Right atrium auricular region (tissue), 2 donors: Measurements from ENCODE around the gene PIPOX. TPM values are rescaled to one million over a fixed set of nuclear protein-coding genes. Genes with fewer than 3 reads are reported as not detected.

Source experiments
- DNase-seq: peaks from one replicate; pipeline ENCODE4 v3.0.0-alpha.2; 2019; ENCODE audit warnings: low spot score
- H3K27ac ChIP-seq, 2 donors: fragments of 200-600 bp; sonication (generic); 1 replicate in 1 of 2; 2 replicates in 1 of 2; pipeline ENCODE4 v1.5.1; 2016 to 2019
- H3K27me3 ChIP-seq, 2 donors: fragments of 200-600 bp; sonication (generic); one replicate each; pipeline versions ENCODE4 v1.5.1 to v1.6.0; 2017 to 2019
- H3K36me3 ChIP-seq: fragments of 200-600 bp; sonication (generic); one replicate; pipeline ENCODE4 v1.5.1; 2016
- H3K4me1 ChIP-seq, 2 donors: fragments of 200-600 bp; sonication (generic); one replicate each; pipeline versions ENCODE4 v1.5.1 to v1.6.0; 2017 to 2019
- H3K4me3 ChIP-seq, 2 donors: fragments of 200-600 bp; sonication (generic); 1 replicate in 1 of 2; 2 replicates in 1 of 2; pipeline ENCODE4 v1.5.1; 2017 to 2019; ENCODE audit warnings: mild to moderate bottlenecking in 1 of 2, moderate library complexity in 1 of 2
- H3K9me3 ChIP-seq, 2 donors: fragments of 200-600 bp; sonication (generic); one replicate each; pipeline ENCODE4 v1.5.1; 2019
- total RNA-seq, 2 donors: library from RNA; depleted of rRNA; stranded (reverse); fragments of >200 nt; gene quantifications; one replicate each; pipeline ENCODE4 v1.1.0, GENCODE V29; 2016
- TF ChIP-seq, protein P1 (sequence below), 2 donors: fragments of 200-600 bp; sonication (generic); IDR thresholded peaks; one replicate each; pipeline ENCODE4 v1.5.1; 2019; ENCODE audit warnings: antibody characterized with exemption in 2 of 2

The PIPOX gene
- total RNA-seq, 2 donors from 2014 or later = 0.37 to 0.79 TPM

DNA sequence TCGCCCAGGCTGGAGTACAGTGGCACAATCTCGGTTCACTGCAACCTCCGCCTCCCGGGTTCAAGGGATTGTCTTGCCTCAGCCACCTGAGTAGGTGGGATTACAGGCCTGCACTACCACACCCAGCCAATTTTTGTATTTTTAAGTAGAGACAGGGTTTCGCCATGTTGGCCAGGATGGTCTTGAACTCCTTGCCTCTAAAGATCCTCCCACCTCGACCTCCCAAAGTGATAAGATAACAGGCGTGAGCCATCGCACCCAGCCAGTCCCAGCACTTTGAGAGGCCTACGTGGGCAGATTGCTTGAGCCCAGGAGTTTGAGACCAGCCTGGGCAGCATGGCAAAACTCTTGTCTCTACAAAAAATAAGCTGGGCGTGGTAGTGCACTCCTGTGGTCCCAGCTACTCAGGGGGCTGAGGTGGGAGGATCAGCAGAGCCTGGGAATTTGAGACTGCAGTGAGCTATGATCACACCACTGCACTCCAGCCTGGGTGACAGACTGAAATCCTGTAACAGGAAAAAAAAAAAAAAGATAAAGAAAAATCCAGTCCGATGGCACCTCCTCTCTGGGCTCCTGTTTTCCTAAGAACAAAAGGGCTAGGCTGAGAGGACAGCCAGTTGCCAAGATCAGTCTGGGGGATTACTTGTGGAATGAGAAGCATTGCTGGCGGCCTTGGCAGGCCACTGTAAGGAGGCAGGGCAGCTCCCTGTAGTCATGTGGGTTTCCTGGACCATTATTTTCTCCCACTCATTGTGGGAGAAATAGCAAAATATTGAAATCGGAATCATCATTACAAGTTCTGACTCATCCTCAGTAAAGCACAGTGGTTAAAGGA lies 3.0 kb upstream of the PIPOX start:
- Histone ChIP-seq H3K27me3 (no peaks in the 10 kb centered on the region), H3K27ac (no peak overlapping the region), H3K36me3 (no peaks in the 10 kb centered on the region), H3K4me1 (peaks cover 0 to 9% of the 10 kb centered on the region in 2 donors), H3K9me3 (peaks cover 0 to 6% of the 10 kb centered on the region in 2 donors), H3K4me3 (no peak overlapping the region)
- no peak for DNase-seq
- TF ChIP-seq, protein P1, sequence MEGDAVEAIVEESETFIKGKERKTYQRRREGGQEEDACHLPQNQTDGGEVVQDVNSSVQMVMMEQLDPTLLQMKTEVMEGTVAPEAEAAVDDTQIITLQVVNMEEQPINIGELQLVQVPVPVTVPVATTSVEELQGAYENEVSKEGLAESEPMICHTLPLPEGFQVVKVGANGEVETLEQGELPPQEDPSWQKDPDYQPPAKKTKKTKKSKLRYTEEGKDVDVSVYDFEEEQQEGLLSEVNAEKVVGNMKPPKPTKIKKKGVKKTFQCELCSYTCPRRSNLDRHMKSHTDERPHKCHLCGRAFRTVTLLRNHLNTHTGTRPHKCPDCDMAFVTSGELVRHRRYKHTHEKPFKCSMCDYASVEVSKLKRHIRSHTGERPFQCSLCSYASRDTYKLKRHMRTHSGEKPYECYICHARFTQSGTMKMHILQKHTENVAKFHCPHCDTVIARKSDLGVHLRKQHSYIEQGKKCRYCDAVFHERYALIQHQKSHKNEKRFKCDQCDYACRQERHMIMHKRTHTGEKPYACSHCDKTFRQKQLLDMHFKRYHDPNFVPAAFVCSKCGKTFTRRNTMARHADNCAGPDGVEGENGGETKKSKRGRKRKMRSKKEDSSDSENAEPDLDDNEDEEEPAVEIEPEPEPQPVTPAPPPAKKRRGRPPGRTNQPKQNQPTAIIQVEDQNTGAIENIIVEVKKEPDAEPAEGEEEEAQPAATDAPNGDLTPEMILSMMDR (IDR thresholded peaks at IDR 0.05) = no peak

GRCh38 chr17:29041091-29041490 lies 1.9 kb upstream of the PIPOX start:
- TF ChIP-seq, protein P1 (IDR thresholded peaks at IDR 0.05) = no peak

DNA sequence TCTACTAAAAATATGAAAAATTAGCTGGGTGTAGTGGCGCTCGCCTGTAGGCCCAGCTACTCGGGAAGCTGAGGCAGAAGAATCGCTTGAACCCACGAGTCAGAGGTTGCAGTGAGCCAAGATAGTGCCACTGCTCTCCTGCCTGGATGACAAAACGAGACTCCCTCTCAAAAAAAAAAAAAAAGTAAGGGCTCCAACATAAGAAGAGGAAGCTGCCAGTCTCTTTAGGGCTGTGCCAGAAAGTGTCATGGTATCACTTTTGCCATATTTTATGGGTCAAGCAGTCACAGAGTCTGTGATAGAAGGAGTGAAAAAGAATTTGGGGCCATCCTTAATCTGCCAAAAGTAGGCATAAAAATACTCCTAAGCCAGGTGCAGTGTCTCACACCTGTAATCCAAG lies 1.4 kb upstream of the PIPOX start:
- no peak for DNase-seq
- no peak overlapping the region for H3K4me3 ChIP-seq
- H3K4me1 ChIP-seq = peaks cover 0 to 9% of the 10 kb centered on the region in 2 donors
- no peak overlapping the region for H3K27ac ChIP-seq
- TF ChIP-seq, protein P1 (IDR thresholded peaks at IDR 0.05) = no peak
- no peaks in the 10 kb centered on the region for H3K9me3 ChIP-seq
- no peaks in the 10 kb centered on the region for H3K27me3 ChIP-seq
- H3K36me3 ChIP-seq = no peaks in the 10 kb centered on the region

More at GRCh38 chr17:29041091-29041490, 1.9 kb upstream of the PIPOX start:
- Histone ChIP-seq H3K4me3 (no peak overlapping the region), H3K27ac (no peak overlapping the region), H3K36me3 (no peaks in the 10 kb centered on the region), H3K9me3 (no peaks in the 10 kb centered on the region), H3K27me3 (no peaks in the 10 kb centered on the region), H3K4me1 (peaks cover 0 to 9% of the 10 kb centered on the region in 2 donors)
- DNase-seq = no peak

DNA sequence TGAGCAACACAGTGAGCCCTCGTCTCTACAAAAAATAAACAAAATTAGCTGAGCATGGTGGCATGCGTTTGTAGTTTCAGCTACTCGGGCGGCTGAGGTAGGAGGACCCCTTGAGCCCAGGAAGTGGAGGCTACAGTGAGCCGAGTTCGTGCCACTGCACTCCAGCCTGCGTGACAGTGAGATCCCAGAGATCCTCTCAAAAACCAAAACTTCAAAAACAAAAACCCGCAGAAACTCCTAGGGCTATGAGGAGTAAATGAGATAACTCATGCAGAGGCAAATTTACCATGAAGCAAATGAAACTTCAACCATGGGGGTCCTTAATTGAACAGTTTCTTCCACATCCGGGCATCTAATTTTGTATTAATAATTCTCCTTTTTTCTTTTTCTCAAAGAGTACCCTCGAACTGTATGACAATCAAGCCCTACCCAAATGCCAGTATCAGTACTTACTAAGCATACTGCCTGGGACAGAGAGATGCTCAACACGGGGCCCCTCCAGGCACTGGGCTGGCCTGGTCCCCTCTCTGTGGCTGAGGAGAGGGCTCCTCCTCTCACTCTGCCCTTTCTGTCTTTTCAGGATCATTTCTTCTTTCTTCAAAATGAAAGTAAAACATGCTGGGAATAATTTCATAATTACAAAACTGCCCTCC lies 789 bp upstream of the PIPOX start:
- H3K27me3 ChIP-seq = no peaks in the 10 kb centered on the region
- no peak overlapping the region for H3K4me3 ChIP-seq
- H3K36me3 ChIP-seq = no peaks in the 10 kb centered on the region
- H3K9me3 ChIP-seq = no peaks in the 10 kb centered on the region
- H3K27ac ChIP-seq = no peak overlapping the region
- H3K4me1 ChIP-seq = peaks cover 0 to 9% of the 10 kb centered on the region in 2 donors
- TF ChIP-seq, protein P1 (IDR thresholded peaks at IDR 0.05) = no peak
- DNase-seq = no peak

- TF ChIP-seq, protein P1 (IDR thresholded peaks at IDR 0.05) = no peak
- H3K4me1 ChIP-seq = peaks cover 0 to 9% of the 10 kb centered on the region in 2 donors
- H3K36me3 ChIP-seq = no peaks in the 10 kb centered on the region
- no peak for DNase-seq
- no peaks in the 10 kb centered on the region for H3K27me3 ChIP-seq
- no peaks in the 10 kb centered on the region for H3K9me3 ChIP-seq
- no peak overlapping the region for H3K4me3 ChIP-seq
- H3K27ac ChIP-seq = no peak overlapping the region
Measured at GRCh38 chr17:29043539-29044145, 701 bp downstream of the PIPOX start.
